HCT116 (cell line): ENCODE data around the gene LTBP1.

Source experiments
- CEBPB ChIP-seq: IDR thresholded peaks from 2 replicates; pipeline ENCODE4 v1.6.1; 2012; ENCODE audit warnings: low read depth
- EZH2 ChIP-seq: fragments of 200-600 bp; sonication (generic); IDR thresholded peaks from 2 replicates; pipeline ENCODE4 v1.6.1; 2017; ENCODE audit warnings: antibody characterized with exemption, mixed run types
- FOSL1 ChIP-seq: IDR thresholded peaks from 2 replicates; pipeline ENCODE4 v1.6.1; 2012; ENCODE audit warnings: low read depth
- POLR2A ChIP-seq: IDR thresholded peaks from 2 replicates; pipeline ENCODE4 v1.7.0; 2011; ENCODE audit warnings: borderline replicate concordance; ENCODE audit not compliant: insufficient read depth, insufficient read length; ENCODE audit errors: extremely low read depth
- POLR2AphosphoS5 ChIP-seq: IDR thresholded peaks from 2 replicates; pipeline ENCODE4 v1.6.1; 2011; ENCODE audit warnings: mild to moderate bottlenecking, low read depth, low read length, moderate library complexity
- RAD21 ChIP-seq: IDR thresholded peaks from 2 replicates; pipeline ENCODE4 v1.6.1; 2012; ENCODE audit warnings: low read depth, mild to moderate bottlenecking
- SIN3A ChIP-seq: IDR thresholded peaks from 2 replicates; pipeline ENCODE4 v1.6.1; 2012; ENCODE audit warnings: low read depth
- SP1 ChIP-seq: IDR thresholded peaks from 2 replicates; pipeline ENCODE4 v1.6.1; 2012; ENCODE audit warnings: low read depth
- SRF ChIP-seq: IDR thresholded peaks from 2 replicates; pipeline ENCODE4 v1.6.1; 2012; ENCODE audit warnings: low read depth
- YY1 ChIP-seq: IDR thresholded peaks from 2 replicates; pipeline ENCODE4 v1.6.1; 2011; ENCODE audit warnings: low read length, low read depth, moderate library complexity, mild to moderate bottlenecking; ENCODE audit not compliant: insufficient replicate concordance; ENCODE audit errors: extremely low read depth
- ZBTB33 ChIP-seq: IDR thresholded peaks from 2 replicates; pipeline ENCODE4 v1.6.1; 2011; ENCODE audit warnings: mild to moderate bottlenecking, low read length, moderate library complexity; ENCODE audit not compliant: insufficient replicate concordance; ENCODE audit errors: extremely low read depth
- TF ChIP-seq, protein P1 (sequence below): IDR thresholded peaks from 2 replicates; pipeline ENCODE4 v1.6.1; 2012; ENCODE audit warnings: low read depth
- TF ChIP-seq, protein P2 (sequence below), 3 experiments: fragments of 200-600 bp in 1 of 3; sonication (generic) in 1 of 3; IDR thresholded peaks in 2 of 3; conservative IDR thresholded peaks in 1 of 3; 2 replicates each; pipeline ENCODE4 v1.5.1; 2012 to 2017; ENCODE audit warnings: low read depth in 2 of 3, low read length in 2 of 3, antibody characterized with exemption in 1 of 3, borderline replicate concordance in 1 of 3, control low read depth in 1 of 3, mild to moderate bottlenecking in 1 of 3, mixed read lengths in 1 of 3, mixed run types in 1 of 3, moderate library complexity in 1 of 3; ENCODE audit not compliant: insufficient read depth in 1 of 3

DNA sequence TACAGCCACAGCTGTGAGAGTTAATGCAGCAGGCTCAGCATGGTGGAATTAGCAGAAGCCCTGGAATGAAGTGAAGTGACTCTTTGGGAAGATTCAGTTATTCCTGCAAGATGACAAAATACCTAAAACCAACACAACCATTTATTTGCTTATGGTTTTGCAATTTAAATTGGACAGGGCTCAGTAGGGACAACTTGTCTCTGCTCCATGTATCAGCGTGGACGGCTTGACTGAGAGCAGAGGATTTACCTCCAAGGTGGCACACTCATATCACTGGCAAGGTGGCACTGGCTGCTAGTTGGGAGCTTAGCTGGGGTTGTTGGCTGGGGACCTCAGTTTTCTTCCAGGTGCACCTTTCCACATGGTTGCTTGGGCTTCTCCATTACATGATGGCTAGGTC, 58.3 kb downstream of the LTBP1 start:
- TF ChIP-seq, protein P1, sequence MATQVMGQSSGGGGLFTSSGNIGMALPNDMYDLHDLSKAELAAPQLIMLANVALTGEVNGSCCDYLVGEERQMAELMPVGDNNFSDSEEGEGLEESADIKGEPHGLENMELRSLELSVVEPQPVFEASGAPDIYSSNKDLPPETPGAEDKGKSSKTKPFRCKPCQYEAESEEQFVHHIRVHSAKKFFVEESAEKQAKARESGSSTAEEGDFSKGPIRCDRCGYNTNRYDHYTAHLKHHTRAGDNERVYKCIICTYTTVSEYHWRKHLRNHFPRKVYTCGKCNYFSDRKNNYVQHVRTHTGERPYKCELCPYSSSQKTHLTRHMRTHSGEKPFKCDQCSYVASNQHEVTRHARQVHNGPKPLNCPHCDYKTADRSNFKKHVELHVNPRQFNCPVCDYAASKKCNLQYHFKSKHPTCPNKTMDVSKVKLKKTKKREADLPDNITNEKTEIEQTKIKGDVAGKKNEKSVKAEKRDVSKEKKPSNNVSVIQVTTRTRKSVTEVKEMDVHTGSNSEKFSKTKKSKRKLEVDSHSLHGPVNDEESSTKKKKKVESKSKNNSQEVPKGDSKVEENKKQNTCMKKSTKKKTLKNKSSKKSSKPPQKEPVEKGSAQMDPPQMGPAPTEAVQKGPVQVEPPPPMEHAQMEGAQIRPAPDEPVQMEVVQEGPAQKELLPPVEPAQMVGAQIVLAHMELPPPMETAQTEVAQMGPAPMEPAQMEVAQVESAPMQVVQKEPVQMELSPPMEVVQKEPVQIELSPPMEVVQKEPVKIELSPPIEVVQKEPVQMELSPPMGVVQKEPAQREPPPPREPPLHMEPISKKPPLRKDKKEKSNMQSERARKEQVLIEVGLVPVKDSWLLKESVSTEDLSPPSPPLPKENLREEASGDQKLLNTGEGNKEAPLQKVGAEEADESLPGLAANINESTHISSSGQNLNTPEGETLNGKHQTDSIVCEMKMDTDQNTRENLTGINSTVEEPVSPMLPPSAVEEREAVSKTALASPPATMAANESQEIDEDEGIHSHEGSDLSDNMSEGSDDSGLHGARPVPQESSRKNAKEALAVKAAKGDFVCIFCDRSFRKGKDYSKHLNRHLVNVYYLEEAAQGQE = no peak
- TF ChIP-seq ZBTB33 = no peak
- no peak for TF ChIP-seq POLR2AphosphoS5
- TF ChIP-seq SRF = no peak
- TF ChIP-seq POLR2A = no peak
- TF ChIP-seq SIN3A = no peak
- no peak for TF ChIP-seq CEBPB
- TF ChIP-seq YY1 = no peak
- no peak for TF ChIP-seq SP1
- TF ChIP-seq, protein P2, sequence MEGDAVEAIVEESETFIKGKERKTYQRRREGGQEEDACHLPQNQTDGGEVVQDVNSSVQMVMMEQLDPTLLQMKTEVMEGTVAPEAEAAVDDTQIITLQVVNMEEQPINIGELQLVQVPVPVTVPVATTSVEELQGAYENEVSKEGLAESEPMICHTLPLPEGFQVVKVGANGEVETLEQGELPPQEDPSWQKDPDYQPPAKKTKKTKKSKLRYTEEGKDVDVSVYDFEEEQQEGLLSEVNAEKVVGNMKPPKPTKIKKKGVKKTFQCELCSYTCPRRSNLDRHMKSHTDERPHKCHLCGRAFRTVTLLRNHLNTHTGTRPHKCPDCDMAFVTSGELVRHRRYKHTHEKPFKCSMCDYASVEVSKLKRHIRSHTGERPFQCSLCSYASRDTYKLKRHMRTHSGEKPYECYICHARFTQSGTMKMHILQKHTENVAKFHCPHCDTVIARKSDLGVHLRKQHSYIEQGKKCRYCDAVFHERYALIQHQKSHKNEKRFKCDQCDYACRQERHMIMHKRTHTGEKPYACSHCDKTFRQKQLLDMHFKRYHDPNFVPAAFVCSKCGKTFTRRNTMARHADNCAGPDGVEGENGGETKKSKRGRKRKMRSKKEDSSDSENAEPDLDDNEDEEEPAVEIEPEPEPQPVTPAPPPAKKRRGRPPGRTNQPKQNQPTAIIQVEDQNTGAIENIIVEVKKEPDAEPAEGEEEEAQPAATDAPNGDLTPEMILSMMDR (IDR thresholded peaks at IDR 0.05 in 2 of 3, conservative IDR thresholded peaks at IDR 0.05 in 1 of 3; ENCODE audit: borderline replicate concordance in 1 of 3, insufficient read depth in 1 of 3, low read depth in 2 of 3, low read length in 2 of 3) = no peak
- no peak for TF ChIP-seq RAD21
- TF ChIP-seq FOSL1 = no peak
- TF ChIP-seq EZH2 = no peak
